GM18507 (cell line): Measurements from ENCODE around the gene CAMSAP3.

Experiments
- DNase-seq: peaks from one replicate; pipeline ENCODE4 v3.0.0; 2011; ENCODE audit warnings: low read depth; ENCODE audit not compliant: insufficient read length; ENCODE audit errors: extremely low spot score
- FAIRE-seq: peaks from 2 replicates; lab custom pipeline; 2011; peaks lifted over from hg19 to GRCh38; lab: Jason Lieb, UNC

CAMSAP3 gene

GRCh38 chr19:7610491-7611240, 15.0 kb downstream of the CAMSAP3 start:
- FAIRE-seq (no peak), DNase-seq (no peak)

GRCh38 chr19:7611541-7612279, 16.0 kb downstream of the CAMSAP3 start:
- DNase-seq (no peak), FAIRE-seq (no peak)

GRCh38 chr19:7612282-7613274, 16.9 kb downstream of the CAMSAP3 start:
- FAIRE-seq (no peak), DNase-seq (no peak)

GRCh38 chr19:7614859-7615741, 19.4 kb downstream of the CAMSAP3 start:
- FAIRE-seq (no peak), DNase-seq (no peak)

- FAIRE-seq (no peak), DNase-seq (no peak)
Observed at GRCh38 chr19:7617172-7617571, 21.5 kb downstream of the CAMSAP3 start.

- DNase-seq = no peak
- no peak for FAIRE-seq
Observed at GRCh38 chr19:7617735-7618134, 22.1 kb downstream of the CAMSAP3 start.

- FAIRE-seq (no peak), DNase-seq (no peak)
Observed at GRCh38 chr19:7618348-7618747, 22.7 kb downstream of the CAMSAP3 start.

GRCh38 chr19:7618771-7619510, 23.3 kb downstream of the CAMSAP3 start:
- no peak for FAIRE-seq
- no peak for DNase-seq

- DNase-seq = no peak
- FAIRE-seq = no peak
Observed at GRCh38 chr19:7619671-7620441, 24.2 kb downstream of the CAMSAP3 start.

- FAIRE-seq = no peak
- no peak for DNase-seq
Observed at GRCh38 chr19:7620442-7621412, 25.1 kb downstream of the CAMSAP3 start.

- DNase-seq = no peak
Observed at GRCh38 chr19:7622933-7623685, 27.4 kb downstream of the CAMSAP3 start.

GRCh38 chr19:7623725-7624603, 28.3 kb downstream of the CAMSAP3 start:
- FAIRE-seq (no peak), DNase-seq (no peak)

More at GRCh38 chr19:7622933-7623685, 27.4 kb downstream of the CAMSAP3 start:
- no peak for FAIRE-seq

GRCh38 chr19:7624810-7625209, 29.1 kb downstream of the CAMSAP3 start:
- FAIRE-seq = no peak
- DNase-seq = no peak

- FAIRE-seq (no peak), DNase-seq (no peak)
Observed at GRCh38 chr19:7625763-7626372, 30.2 kb downstream of the CAMSAP3 start.
